Mesendoderm (in vitro differentiated cells): ENCODE data around the gene NKPD1.

ENCODE experiments used
- DNase-seq: peaks from one replicate; pipeline ENCODE4 v3.0.0; 2013
- H2AK5ac ChIP-seq: 2 replicates; pipeline ENCODE4 v1.6.1; 2013; ENCODE audit warnings: low read length, inconsistent platforms
- H2BK120ac ChIP-seq: 2 replicates; pipeline ENCODE4 v1.6.1; 2013; ENCODE audit warnings: low read depth, mild to moderate bottlenecking, low read length, moderate library complexity, mixed read lengths
- H2BK15ac ChIP-seq: replicated peaks from 2 replicates; pipeline ENCODE4 v1.6.1; 2013; ENCODE audit warnings: low read depth, mild to moderate bottlenecking, moderate library complexity
- H2BK5ac ChIP-seq: 2 replicates; pipeline ENCODE4 v1.6.1; 2013; ENCODE audit warnings: low read length, inconsistent platforms
- H3K18ac ChIP-seq: 2 replicates; pipeline ENCODE4 v1.6.1; 2013; ENCODE audit warnings: mild to moderate bottlenecking, low read length, mixed read lengths
- H3K23ac ChIP-seq: one replicate; pipeline ENCODE4 v1.6.1; 2013; ENCODE audit warnings: low read length
- H3K27ac ChIP-seq: 2 replicates; pipeline ENCODE4 v1.5.1; 2013; ENCODE audit warnings: low read depth, mild to moderate bottlenecking, inconsistent platforms, low read length, moderate library complexity
- H3K27me3 ChIP-seq: 2 replicates; pipeline ENCODE4 v1.6.1; 2013; ENCODE audit warnings: low read length, control low read depth, mild to moderate bottlenecking, inconsistent platforms; ENCODE audit not compliant: insufficient read depth, poor library complexity
- H3K36me3 ChIP-seq: 2 replicates; pipeline ENCODE4 v1.6.1; 2013; ENCODE audit warnings: low read length, inconsistent platforms; ENCODE audit not compliant: control insufficient read depth, insufficient read depth
- H3K4ac ChIP-seq: one replicate; pipeline ENCODE4 v1.6.1; 2013; ENCODE audit warnings: low read depth, mild to moderate bottlenecking, low read length, moderate library complexity
- H3K4me1 ChIP-seq: 2 replicates; pipeline ENCODE4 v1.6.1; 2013; ENCODE audit warnings: low read depth, low read length, inconsistent platforms; ENCODE audit not compliant: control insufficient read depth
- H3K4me2 ChIP-seq: 2 replicates; pipeline ENCODE4 v1.6.1; 2013; ENCODE audit warnings: low read length
- H3K4me3 ChIP-seq: 2 replicates; pipeline ENCODE4 v1.5.1; 2013; ENCODE audit warnings: mild to moderate bottlenecking, low read length
- H3K56ac ChIP-seq: one replicate; pipeline ENCODE4 v1.6.1; 2013; ENCODE audit warnings: low read length
- H3K79me1 ChIP-seq: 2 replicates; pipeline ENCODE4 v1.6.1; 2013; ENCODE audit warnings: low read length, inconsistent platforms
- H3K79me2 ChIP-seq: 2 replicates; pipeline ENCODE4 v1.6.1; 2013; ENCODE audit warnings: mild to moderate bottlenecking, low read length; ENCODE audit not compliant: control insufficient read depth, insufficient read depth
- H3K9ac ChIP-seq: 2 replicates; pipeline ENCODE4 v1.6.1; 2013; ENCODE audit warnings: low read length, inconsistent platforms
- H4K5ac ChIP-seq: one replicate; pipeline ENCODE4 v1.6.1; 2013; ENCODE audit warnings: low read length
- H4K8ac ChIP-seq: one replicate; pipeline ENCODE4 v1.6.1; 2013; ENCODE audit warnings: low read depth, mild to moderate bottlenecking, control low read depth, low read length, moderate library complexity
- WGBS: extraction: QIAGEN DNeasy Blood & Tissue Kit; methylation state at CpG from one replicate; pipeline ENCODE4 v1.1.7; 2013; ENCODE audit warnings: low lambda C conversion rate, missing lambda C conversion rate; ENCODE audit not compliant: insufficient coverage; ENCODE audit errors: extremely low coverage; 5-methylcytosine and 5-hydroxymethylcytosine counted together

NKPD1 gene

GRCh38 chr19:45156011-45156630 is 4.7 kb downstream of the NKPD1 start:
- Histone ChIP-seq H3K4me3 (no peak overlapping the region), H4K8ac (no peak overlapping the region), H3K4ac (no peak overlapping the region), H3K18ac (no peak overlapping the region), H3K36me3 (no peaks in the 10 kb centered on the region), H2AK5ac (no peak overlapping the region), H3K79me1 (no peaks in the 10 kb centered on the region), H2BK5ac (no peak overlapping the region), H4K5ac (no peak overlapping the region), H3K27me3 (peaks cover 5% of the 10 kb centered on the region), H3K23ac (no peak overlapping the region), H2BK120ac (no peak overlapping the region), H3K27ac (no peak overlapping the region), H3K4me2 (no peak overlapping the region), H3K56ac (no peak overlapping the region), H2BK15ac (no peak overlapping the region), H3K79me2 (no peaks in the 10 kb centered on the region), H3K9ac (no peak overlapping the region), H3K4me1 (no peaks in the 10 kb centered on the region)
- WGBS = no CpG with 5 or more reads among the region's 11 CpGs
- no peak for DNase-seq

GRCh38 chr19:45154064-45154827 is 6.5 kb downstream of the NKPD1 start:
- H3K79me1 ChIP-seq = no peaks in the 10 kb centered on the region
- H4K5ac ChIP-seq = no peak overlapping the region
- H3K9ac ChIP-seq = no peak overlapping the region
- H3K4me3 ChIP-seq = no peak overlapping the region
- no peak overlapping the region for H4K8ac ChIP-seq
- no peak overlapping the region for H2BK5ac ChIP-seq
- peak; percentile 42 for DNase-seq
- H2BK120ac ChIP-seq = no peak overlapping the region
- H3K4ac ChIP-seq = no peak overlapping the region
- H3K36me3 ChIP-seq = no peaks in the 10 kb centered on the region
- no peak overlapping the region for H3K18ac ChIP-seq
- no CpG with 5 or more reads among the region's 19 CpGs for WGBS
- H3K23ac ChIP-seq = no peak overlapping the region
- H3K27ac ChIP-seq = no peak overlapping the region
- peak overlapping the region; percentile 28 for H3K56ac ChIP-seq
- H3K4me2 ChIP-seq = peak overlapping the region; percentile 19
- no peaks in the 10 kb centered on the region for H3K79me2 ChIP-seq
- H3K27me3 ChIP-seq = peaks cover 5% of the 10 kb centered on the region
- H2AK5ac ChIP-seq = no peak overlapping the region
- H3K4me1 ChIP-seq = no peaks in the 10 kb centered on the region
- H2BK15ac ChIP-seq = no peak overlapping the region

GRCh38 chr19:45153339-45154063 is 7.3 kb downstream of the NKPD1 start:
- no peak overlapping the region for H4K5ac ChIP-seq
- H2BK120ac ChIP-seq = no peak overlapping the region
- peak overlapping the region; percentile 38 for H3K4me2 ChIP-seq
- DNase-seq = peak; percentile 54
- H3K18ac ChIP-seq = no peak overlapping the region
- H3K4me3 ChIP-seq = no peak overlapping the region
- H3K79me2 ChIP-seq = no peaks in the 10 kb centered on the region
- H3K27me3 ChIP-seq = peaks cover 5% of the 10 kb centered on the region
- H3K9ac ChIP-seq = no peak overlapping the region
- H3K36me3 ChIP-seq = no peaks in the 10 kb centered on the region
- no peak overlapping the region for H2AK5ac ChIP-seq
- no peaks in the 10 kb centered on the region for H3K4me1 ChIP-seq
- no peak overlapping the region for H4K8ac ChIP-seq
- no peak overlapping the region for H3K27ac ChIP-seq
- WGBS = no CpG with 5 or more reads among the region's 69 CpGs
- no peak overlapping the region for H2BK15ac ChIP-seq
- H3K56ac ChIP-seq = peak overlapping the region; percentile 28
- H3K4ac ChIP-seq = no peak overlapping the region
- H3K79me1 ChIP-seq = no peaks in the 10 kb centered on the region
- H2BK5ac ChIP-seq = no peak overlapping the region
- H3K23ac ChIP-seq = no peak overlapping the region

GRCh38 chr19:45152504-45153338 is 8.1 kb downstream of the NKPD1 start:
- no peak overlapping the region for H2AK5ac ChIP-seq
- H3K4me1 ChIP-seq = no peaks in the 10 kb centered on the region
- no peaks in the 10 kb centered on the region for H3K79me1 ChIP-seq
- H3K36me3 ChIP-seq = no peaks in the 10 kb centered on the region
- no peak overlapping the region for H3K4me3 ChIP-seq
- no peak overlapping the region for H4K5ac ChIP-seq
- no peaks in the 10 kb centered on the region for H3K79me2 ChIP-seq
- H2BK5ac ChIP-seq = no peak overlapping the region
- H2BK15ac ChIP-seq = no peak overlapping the region
- no peak overlapping the region for H3K9ac ChIP-seq
- H2BK120ac ChIP-seq = no peak overlapping the region
- no CpG with 5 or more reads among the region's 91 CpGs for WGBS
- no peak overlapping the region for H3K56ac ChIP-seq
- no peak overlapping the region for H3K18ac ChIP-seq
- DNase-seq = peak; percentile 71
- no peak overlapping the region for H4K8ac ChIP-seq
- H3K23ac ChIP-seq = peak overlapping the region; percentile 94
- H3K4ac ChIP-seq = no peak overlapping the region
- no peak overlapping the region for H3K27ac ChIP-seq
- H3K27me3 ChIP-seq = peaks cover 5% of the 10 kb centered on the region
- no peak overlapping the region for H3K4me2 ChIP-seq

GRCh38 chr19:45151821-45152503 is 8.8 kb downstream of the NKPD1 start:
- H3K9ac ChIP-seq = no peak overlapping the region
- whole genome bisulfite sequencing = no CpG with 5 or more reads among the region's 64 CpGs
- no peaks in the 10 kb centered on the region for H3K36me3 ChIP-seq
- no peak overlapping the region for H3K18ac ChIP-seq
- no peak overlapping the region for H3K56ac ChIP-seq
- H3K79me1 ChIP-seq = no peaks in the 10 kb centered on the region
- no peak overlapping the region for H2BK5ac ChIP-seq
- H3K79me2 ChIP-seq = no peaks in the 10 kb centered on the region
- H2AK5ac ChIP-seq = no peak overlapping the region
- H2BK15ac ChIP-seq = no peak overlapping the region
- no peak overlapping the region for H3K4me3 ChIP-seq
- no peaks in the 10 kb centered on the region for H3K4me1 ChIP-seq
- no peak overlapping the region for H3K27ac ChIP-seq
- H4K5ac ChIP-seq = no peak overlapping the region
- no peak overlapping the region for H3K4me2 ChIP-seq
- H3K27me3 ChIP-seq = peaks cover 5% of the 10 kb centered on the region
- H3K23ac ChIP-seq = no peak overlapping the region
- no peak overlapping the region for H2BK120ac ChIP-seq
- H4K8ac ChIP-seq = no peak overlapping the region
- DNase-seq = no peak
- no peak overlapping the region for H3K4ac ChIP-seq
